GM19463 (cell line): Measurements from ENCODE around the gene FCRL6.

Experiments used
- ATAC-seq: cut with Tn5 transposase; IDR thresholded peaks from one replicate; pipeline ENCODE4 v1.9.1; 2021; ENCODE audit warnings: mild to moderate bottlenecking, moderate library complexity; ENCODE audit not compliant: unreplicated experiment

The FCRL6 gene

GRCh38 chr1:159798893-159799292 lies 3.3 kb upstream of the FCRL6 start:
- no peak for ATAC-seq

DNA sequence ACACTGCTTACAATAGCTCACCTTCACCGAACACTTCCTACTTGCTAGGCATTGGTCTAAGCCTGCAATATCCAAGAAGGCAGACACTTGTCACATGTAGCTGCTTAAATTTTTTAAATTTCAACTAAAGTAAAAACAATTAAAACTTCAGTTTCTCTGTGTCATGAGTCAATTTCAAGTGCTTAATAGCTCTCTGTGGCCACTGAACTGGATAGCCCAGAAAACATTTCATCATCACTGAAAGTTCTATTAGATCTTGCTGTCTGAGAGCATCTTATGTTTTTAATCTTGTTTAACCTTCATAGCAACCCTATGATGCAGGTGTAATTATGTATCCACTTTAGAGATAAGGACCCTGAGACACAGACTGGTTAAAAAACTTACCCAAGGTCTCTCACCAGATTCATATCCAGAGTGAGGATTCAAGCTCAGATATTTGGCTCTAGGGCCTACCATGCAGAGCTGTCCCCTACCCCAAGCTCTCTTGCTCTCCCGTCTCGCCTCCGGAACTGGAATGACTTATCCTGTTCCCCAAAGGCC lies 2.6 kb upstream of the FCRL6 start:
- ATAC-seq = no peak

DNA sequence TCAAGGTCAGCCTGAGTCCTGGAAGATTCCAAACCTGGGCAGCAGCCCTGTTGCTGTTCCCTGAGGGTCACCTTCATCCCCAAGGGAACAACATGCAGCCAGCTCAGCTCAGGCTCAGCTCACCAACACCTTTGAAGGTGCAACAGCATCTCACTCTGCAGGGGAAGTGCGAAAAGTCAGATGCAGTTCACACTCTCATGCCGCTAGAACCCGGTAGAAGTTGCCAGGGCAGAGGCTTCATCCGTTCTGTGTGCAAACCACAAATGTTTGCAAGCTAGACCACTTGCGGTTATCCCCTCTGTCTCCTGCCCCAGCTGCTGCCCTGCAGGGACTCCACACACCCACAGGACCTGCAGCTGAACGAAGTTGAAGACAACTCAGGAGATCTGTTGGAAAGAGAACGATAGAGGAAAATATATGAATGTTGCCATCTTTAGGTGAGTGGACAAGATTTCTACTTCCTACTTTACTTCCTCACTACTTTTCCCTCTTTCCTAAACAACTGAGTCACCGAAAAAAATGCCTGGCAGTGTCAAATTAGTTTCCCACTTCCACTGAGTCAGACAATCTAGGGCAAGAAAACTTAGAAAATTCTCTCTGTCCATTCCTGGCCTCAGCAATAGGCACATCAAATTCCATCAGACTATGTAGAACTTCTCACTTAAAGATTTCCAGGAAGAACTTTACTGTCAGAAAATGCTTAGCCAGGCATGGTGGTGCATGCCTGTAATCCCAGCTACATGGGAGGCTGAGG lies 1.8 kb upstream of the FCRL6 start:
- ATAC-seq = peak; percentile 83

- no peak for ATAC-seq
Observed at GRCh38 chr1:159803956-159804689, 2.0 kb downstream of the FCRL6 start.

DNA sequence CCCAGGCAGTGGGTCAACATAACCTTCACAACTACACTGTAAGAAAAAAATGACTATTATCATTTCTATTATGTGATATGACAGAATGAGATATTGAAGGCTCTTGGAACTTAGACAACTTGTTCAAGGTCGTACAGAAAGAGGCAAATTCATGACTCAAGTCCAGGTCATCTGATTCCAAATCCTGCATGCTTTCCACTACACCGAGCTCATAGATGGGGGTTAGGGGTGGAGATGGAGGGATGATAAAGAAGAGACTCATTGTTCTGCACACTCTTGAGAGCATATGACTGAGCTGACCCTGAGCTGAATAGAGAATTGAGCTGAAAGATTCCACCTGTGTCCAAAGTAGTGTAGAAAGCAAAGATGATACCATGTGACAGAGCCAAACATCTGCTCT lies 2.8 kb downstream of the FCRL6 start:
- no peak for ATAC-seq

DNA sequence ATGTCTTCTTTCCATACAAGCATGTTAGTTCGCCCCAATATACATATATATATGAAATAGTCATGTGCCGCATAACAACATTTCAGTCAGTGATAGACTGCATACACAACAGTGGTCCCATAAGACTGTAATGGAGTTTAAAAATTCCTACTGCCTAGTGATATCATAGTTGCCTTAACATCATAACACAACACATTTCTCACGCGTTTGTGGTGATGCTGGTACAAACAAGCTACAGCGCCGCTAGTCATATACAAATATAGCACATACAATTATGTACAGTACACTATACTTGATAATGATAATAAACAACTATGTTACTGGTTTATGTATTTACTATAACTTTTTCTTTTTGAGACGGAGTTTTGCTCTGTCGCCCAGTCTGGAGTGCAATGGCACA lies 13.8 kb downstream of the FCRL6 start:
- no peak for ATAC-seq

DNA sequence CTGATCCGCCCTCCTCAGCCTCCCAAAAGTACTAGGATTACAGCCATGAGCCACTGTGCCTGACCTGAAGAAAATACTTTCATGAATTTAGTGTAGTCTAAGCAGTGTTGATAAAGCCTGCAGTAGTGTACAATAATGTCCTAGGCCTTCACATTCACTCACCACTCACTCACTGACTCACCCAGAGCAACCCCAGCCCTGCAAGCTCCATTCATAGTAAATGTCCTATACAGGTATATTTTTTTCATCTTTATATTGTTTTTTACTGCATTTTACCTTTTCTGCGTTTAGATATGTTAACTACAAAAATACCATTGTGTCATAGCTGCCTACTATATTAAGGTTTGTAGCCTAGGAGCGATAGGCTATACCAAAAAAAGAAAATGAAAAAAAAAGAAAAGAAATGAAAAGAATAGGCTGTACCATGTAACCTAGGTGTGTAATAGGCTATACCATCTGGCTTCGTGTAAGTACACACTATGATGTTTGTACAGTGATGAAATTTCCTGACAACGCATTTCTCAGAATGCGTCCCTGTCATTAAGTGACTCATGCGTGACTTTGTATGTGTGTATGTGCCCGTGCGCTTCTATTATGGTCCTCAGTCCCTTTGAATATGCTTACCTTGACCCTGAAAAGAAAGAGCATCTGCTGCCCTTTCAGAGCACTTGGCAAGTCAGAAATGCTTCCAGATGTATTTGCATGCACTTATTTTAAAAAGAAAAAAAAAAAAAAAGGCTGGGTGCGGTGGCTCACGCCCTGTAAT lies 15.3 kb downstream of the FCRL6 start:
- no peak for ATAC-seq

DNA sequence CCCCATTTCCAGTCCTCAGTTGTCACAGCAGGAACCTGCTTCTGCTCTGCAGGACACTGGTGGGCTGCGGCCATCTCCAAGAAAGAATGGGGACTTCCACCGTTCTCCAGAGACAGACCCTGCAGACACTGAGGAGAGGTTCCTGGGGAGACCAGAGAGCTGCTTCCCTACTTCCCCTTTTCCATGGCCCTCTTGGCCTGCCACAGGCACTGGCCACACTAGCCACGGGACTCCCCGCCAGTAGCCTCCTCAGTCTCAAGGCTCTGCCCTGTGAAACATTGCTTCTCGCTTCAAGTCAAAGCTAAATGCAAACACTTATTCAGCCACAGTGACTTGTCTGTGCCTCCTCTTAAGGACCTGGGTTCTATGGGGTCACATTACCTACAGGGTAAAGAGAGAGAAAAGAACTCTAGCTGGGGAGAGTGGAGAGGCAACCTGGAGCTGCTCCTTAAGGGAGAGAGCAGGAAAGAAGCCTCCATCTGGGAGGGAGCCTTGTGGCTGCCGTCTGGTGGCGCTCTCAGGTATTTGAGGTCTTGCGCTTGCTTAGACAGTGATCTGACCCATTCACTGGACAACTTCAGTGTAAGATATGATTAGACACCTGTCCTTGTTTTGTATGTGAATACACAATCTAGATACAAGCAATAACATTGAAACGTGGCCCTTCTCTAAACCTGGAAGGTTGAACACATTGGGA lies 19.2 kb downstream of the FCRL6 start:
- no peak for ATAC-seq

- ATAC-seq = no peak
Observed at GRCh38 chr1:159823406-159823805, 21.2 kb downstream of the FCRL6 start.

DNA sequence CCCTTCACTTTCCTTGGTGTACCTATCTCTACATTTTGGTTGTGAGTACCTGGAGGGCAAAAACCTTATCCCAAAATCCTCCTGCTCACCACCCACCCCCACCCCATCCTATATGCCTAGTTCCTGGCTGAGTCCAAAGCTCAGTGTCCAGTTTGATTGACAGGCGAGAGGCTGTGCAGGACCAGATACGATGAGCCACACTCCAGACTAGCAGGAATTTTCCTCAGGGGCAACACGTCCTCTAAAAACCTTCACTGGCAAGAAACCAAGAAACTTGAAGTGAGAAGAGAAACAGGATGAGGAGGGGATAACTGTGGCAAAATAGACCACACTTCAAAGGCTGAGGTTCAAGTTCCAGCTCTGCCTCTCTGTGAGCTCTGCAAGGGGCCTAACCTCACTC lies 23.4 kb downstream of the FCRL6 start:
- ATAC-seq = no peak

DNA sequence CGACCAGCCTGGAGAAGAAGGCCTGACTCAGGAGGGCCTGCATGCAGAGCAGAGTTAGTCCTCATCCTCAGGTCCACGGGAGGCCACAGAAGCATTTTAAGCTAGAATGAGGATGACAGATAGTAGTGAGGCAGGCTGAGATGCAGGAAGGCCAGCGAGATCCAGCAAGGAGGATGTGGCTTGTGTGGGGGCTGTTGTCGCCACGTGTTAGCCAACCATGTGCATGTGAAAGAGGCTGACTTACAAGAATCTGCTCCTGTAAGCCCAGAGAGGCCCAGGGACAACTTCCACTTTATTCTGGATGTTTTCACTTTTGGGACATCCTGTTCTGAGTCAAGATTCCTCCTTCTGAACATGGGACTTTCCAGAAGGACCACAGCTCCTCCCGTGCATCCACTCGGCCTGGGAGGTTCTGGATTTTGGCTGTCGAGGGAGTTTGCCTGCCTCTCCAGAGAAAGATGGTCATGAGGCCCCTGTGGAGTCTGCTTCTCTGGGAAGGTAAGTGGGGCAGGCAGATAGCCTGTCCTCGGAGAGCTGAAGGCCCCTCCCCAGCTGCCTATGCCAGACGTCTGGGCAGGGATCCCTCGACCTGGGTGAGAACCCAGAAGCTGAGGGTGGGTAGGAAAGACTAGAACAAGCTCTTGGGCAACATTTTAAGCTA lies 24.4 kb downstream of the FCRL6 start, which contains the start of gene SLAMF8:
Gene SLAMF8, plus strand, starts transcription at position 433 of the 661 bp plus-strand sequence. Its CDS starts 26 bp downstream, at position 459.
- ATAC-seq = no peak

DNA sequence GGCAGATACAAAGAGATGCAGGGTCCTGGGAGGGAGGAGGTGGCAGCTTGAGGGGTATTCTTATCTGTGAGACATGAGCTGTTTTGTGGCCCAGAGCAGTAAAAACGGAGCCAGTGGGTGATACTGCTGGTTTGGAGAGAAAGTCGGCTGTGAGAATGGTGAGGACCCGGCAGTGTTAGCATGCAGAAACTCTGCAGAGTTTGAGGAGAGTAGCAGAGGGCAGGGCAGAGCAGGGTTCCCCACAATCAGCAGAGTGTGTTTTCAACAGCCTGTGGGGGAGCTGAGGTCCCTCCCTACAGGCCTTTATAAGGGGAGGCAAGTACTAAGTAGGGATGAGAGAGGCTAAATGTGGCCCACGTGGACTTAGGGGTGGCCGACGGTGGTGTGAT lies 24.9 kb downstream of the FCRL6 start:
- no peak for ATAC-seq

GRCh38 chr1:159827549-159827948 lies 25.4 kb downstream of the FCRL6 start:
- no peak for ATAC-seq

- ATAC-seq = no peak
Observed at GRCh38 chr1:159828176-159828575, 26.0 kb downstream of the FCRL6 start.

GRCh38 chr1:159828581-159829272 lies 26.6 kb downstream of the FCRL6 start:
- no peak for ATAC-seq

- ATAC-seq = peak; percentile 88
Observed at GRCh38 chr1:159829273-159829634, 27.1 kb downstream of the FCRL6 start.

DNA sequence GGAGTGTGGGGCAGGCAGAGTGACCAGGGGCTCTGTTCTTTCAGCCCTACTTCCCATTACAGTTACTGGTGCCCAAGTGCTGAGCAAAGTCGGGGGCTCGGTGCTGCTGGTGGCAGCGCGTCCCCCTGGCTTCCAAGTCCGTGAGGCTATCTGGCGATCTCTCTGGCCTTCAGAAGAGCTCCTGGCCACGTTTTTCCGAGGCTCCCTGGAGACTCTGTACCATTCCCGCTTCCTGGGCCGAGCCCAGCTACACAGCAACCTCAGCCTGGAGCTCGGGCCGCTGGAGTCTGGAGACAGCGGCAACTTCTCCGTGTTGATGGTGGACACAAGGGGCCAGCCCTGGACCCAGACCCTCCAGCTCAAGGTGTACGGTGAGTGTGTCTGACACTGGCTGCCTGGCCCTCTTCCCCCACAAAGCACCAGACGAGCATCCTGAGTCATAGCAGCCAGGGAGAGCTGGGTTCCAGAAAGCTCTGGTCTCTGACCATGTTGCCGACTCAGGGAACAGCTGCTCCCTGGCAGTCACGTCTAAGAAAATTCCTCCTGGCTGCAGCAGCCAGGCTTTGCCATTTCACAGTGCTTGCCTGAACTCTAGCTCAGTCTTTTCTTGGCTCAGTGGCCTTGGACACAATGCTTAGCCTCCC lies 27.8 kb downstream of the FCRL6 start:
- no peak for ATAC-seq

GRCh38 chr1:159830722-159831121 lies 28.6 kb downstream of the FCRL6 start:
- no peak for ATAC-seq
